ENCODE data around the gene YIPF4.
"Not testable (repeated sequence)": the region's sequence is repeated elsewhere in the genome, so short reads cannot be mapped to it uniquely, and the experiment has no call there.

The YIPF4 gene

GRCh38 chr2:32289165-32289999 is 11.7 kb downstream of the YIPF4 start:
- DNase-seq (ENCODE audit: low read depth), result no peak

GRCh38 chr2:32290000-32290339 is 12.3 kb downstream of the YIPF4 start:
- no peak for DNase-seq (ENCODE audit: low read depth)

- DNase-seq (ENCODE audit: low read depth), result no peak
Observed at GRCh38 chr2:32291746-32292145, 14.0 kb downstream of the YIPF4 start.

- DNase-seq (ENCODE audit: low read depth), result not testable (repeated sequence)
Observed at GRCh38 chr2:32293493-32293892, 15.8 kb downstream of the YIPF4 start.

- DNase-seq (ENCODE audit: low read depth), result not testable (repeated sequence)
Observed at GRCh38 chr2:32293966-32294562, 16.4 kb downstream of the YIPF4 start.

GRCh38 chr2:32310577-32310976 is 32.9 kb downstream of the YIPF4 start:
- DNase-seq (ENCODE audit: low read depth), result no peak

- no peak for DNase-seq (ENCODE audit: low read depth)
Observed at GRCh38 chr2:32314886-32315285, 37.2 kb downstream of the YIPF4 start.

- not testable (repeated sequence) for DNase-seq (ENCODE audit: low read depth)
Observed at GRCh38 chr2:32328679-32329078, 51.0 kb downstream of the YIPF4 start.

GRCh38 chr2:32329180-32329980 is 51.7 kb downstream of the YIPF4 start:
- not testable (repeated sequence) for DNase-seq (ENCODE audit: low read depth)

GRCh38 chr2:32330136-32330535 is 52.4 kb downstream of the YIPF4 start:
- no peak for DNase-seq (ENCODE audit: low read depth)

GRCh38 chr2:32342801-32343200 is 65.1 kb downstream of the YIPF4 start:
- no peak for DNase-seq (ENCODE audit: low read depth)

GRCh38 chr2:32350797-32351196 is 73.1 kb downstream of the YIPF4 start:
- not testable (repeated sequence) for DNase-seq (ENCODE audit: low read depth)

- peak; percentile 3 for DNase-seq (ENCODE audit: low read depth)
Observed at GRCh38 chr2:32355976-32356680, 78.4 kb downstream of the YIPF4 start.

GRCh38 chr2:32356681-32357317 is 79.1 kb downstream of the YIPF4 start, which contains the start of gene BIRC6:
Gene BIRC6 (plus strand): TSS chr2:32357023. CDS start chr2:32357162, 139 bp downstream.
- peak; percentile 93 for DNase-seq (ENCODE audit: low read depth)

GRCh38 chr2:32357318-32358110 is 79.8 kb downstream of the YIPF4 start:
- DNase-seq (ENCODE audit: low read depth), result no peak

GRCh38 chr2:32358111-32358482 is 80.4 kb downstream of the YIPF4 start:
- no peak for DNase-seq (ENCODE audit: low read depth)

- DNase-seq (ENCODE audit: low read depth), result no peak
Observed at GRCh38 chr2:32360416-32360815, 82.7 kb downstream of the YIPF4 start.

- DNase-seq (ENCODE audit: low read depth), result not testable (repeated sequence)
Observed at GRCh38 chr2:32362997-32363396, 85.3 kb downstream of the YIPF4 start.

GRCh38 chr2:32363597-32363996 is 85.9 kb downstream of the YIPF4 start:
- DNase-seq (ENCODE audit: low read depth), result no peak

GRCh38 chr2:32364290-32364689 is 86.6 kb downstream of the YIPF4 start:
- DNase-seq (ENCODE audit: low read depth), result not testable (repeated sequence)

- not testable (repeated sequence) for DNase-seq (ENCODE audit: low read depth)
Observed at GRCh38 chr2:32365679-32366078, 88.0 kb downstream of the YIPF4 start.
